ENCODE measurements around the gene NR3C2.

Gene NR3C2

DNA sequence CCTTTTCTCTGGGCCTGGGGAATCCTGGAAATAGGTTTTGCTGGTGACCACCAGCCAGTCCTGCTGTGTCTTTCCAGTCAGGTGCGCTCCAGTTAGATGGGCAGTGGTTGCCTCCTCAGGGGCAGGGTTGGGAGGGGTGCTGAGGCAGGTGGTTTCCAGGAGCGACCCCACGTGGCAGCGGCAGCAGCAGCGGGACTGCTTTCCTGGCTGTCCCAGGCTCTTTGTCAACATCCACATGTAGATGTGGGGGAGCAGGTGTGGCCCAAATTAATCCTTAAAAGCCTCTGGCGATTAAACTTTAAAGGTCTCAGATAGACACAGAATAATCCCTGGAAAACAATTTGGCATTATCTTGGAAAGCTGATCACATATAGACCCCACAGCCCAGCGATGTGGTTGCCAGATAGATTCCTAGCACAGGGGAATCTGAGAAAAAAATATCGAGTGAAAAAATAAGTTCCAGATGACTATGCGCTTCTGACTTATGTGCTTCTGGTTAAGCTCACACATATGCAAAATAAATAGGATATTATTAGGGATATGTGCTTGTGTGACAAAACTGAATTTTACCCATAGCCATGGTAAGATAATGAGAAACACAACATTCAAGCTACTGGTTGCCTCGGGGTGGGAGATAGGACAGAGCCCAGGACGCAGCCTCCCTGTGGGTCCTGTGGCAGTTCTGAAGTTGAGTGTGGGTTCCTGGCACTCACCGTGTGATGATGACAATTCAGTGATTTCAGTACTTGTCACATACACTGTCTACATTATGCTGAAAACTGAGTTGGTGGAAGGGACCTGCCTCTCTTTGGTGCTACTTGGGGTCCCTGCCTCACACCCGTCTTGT lies 373.9 kb downstream of the NR3C2 start:
- Histone ChIP-seq H3K4me3 (ENCODE audit: low read length) (no peak overlapping the region), H3K9me3 (ENCODE audit: control insufficient read depth, low read length) (no peaks in the 10 kb centered on the region), H3K9ac (ENCODE audit: low read length) (no peak overlapping the region), H3K27me3 (ENCODE audit: control insufficient read depth, insufficient read depth, low read length) (no peaks in the 10 kb centered on the region), H3K36me3 (ENCODE audit: control insufficient read depth, insufficient read depth, low read length) (no peaks in the 10 kb centered on the region), H3K4me1 (ENCODE audit: control insufficient read depth, insufficient read depth, low read length) (no peaks in the 10 kb centered on the region)

- peaks cover 2% of the 10 kb centered on the region for H3K4me1 ChIP-seq (ENCODE audit: control insufficient read depth, insufficient read depth, low read length)
- no peak overlapping the region for H3K4me3 ChIP-seq (ENCODE audit: low read length)
Observed at GRCh38 chr4:148067301-148067916, 374.8 kb downstream of the NR3C2 start.

GRCh38 chr4:148065075-148065474 lies 377.1 kb downstream of the NR3C2 start:
- Histone ChIP-seq H3K27me3 (ENCODE audit: control insufficient read depth, insufficient read depth, low read length) (no peaks in the 10 kb centered on the region), H3K36me3 (ENCODE audit: control insufficient read depth, insufficient read depth, low read length) (no peaks in the 10 kb centered on the region), H3K4me1 (ENCODE audit: control insufficient read depth, insufficient read depth, low read length) (peaks cover 22% of the 10 kb centered on the region), H3K9ac (ENCODE audit: low read length) (no peak overlapping the region), H3K9me3 (ENCODE audit: control insufficient read depth, low read length) (no peaks in the 10 kb centered on the region), H3K4me3 (ENCODE audit: low read length) (no peak overlapping the region)

More at GRCh38 chr4:148067301-148067916, 374.8 kb downstream of the NR3C2 start:
- Histone ChIP-seq H3K36me3 (ENCODE audit: control insufficient read depth, insufficient read depth, low read length) (no peaks in the 10 kb centered on the region), H3K27me3 (ENCODE audit: control insufficient read depth, insufficient read depth, low read length) (no peaks in the 10 kb centered on the region), H3K9ac (ENCODE audit: low read length) (no peak overlapping the region), H3K9me3 (ENCODE audit: control insufficient read depth, low read length) (no peaks in the 10 kb centered on the region)

DNA sequence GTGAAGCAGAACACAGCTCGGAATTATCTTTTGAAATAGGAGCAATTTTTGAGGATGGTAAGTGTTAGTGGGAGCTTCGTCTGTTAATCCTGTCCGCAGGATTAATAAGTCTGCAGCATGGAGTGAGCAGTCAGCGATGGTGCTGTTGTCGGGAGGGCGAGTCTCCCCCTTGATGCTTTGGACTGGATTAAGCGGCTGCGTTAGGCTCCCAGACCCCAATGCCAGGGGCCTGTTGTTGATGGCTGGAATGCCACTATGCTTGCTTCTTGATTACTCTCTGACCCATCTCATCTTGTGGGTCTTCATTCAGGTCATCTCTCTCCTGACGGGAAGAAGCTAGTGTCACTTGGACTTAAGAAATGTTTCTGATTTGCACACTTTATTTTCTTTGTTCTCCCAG lies 377.8 kb downstream of the NR3C2 start:
- H3K9ac ChIP-seq (ENCODE audit: low read length) = no peak overlapping the region
- H3K4me3 ChIP-seq (ENCODE audit: low read length) = no peak overlapping the region
- peaks cover 28% of the 10 kb centered on the region for H3K4me1 ChIP-seq (ENCODE audit: control insufficient read depth, insufficient read depth, low read length)
- H3K9me3 ChIP-seq (ENCODE audit: control insufficient read depth, low read length) = no peaks in the 10 kb centered on the region
- no peaks in the 10 kb centered on the region for H3K27me3 ChIP-seq (ENCODE audit: control insufficient read depth, insufficient read depth, low read length)
- H3K36me3 ChIP-seq (ENCODE audit: control insufficient read depth, insufficient read depth, low read length) = no peaks in the 10 kb centered on the region

GRCh38 chr4:148062301-148062950 lies 379.8 kb downstream of the NR3C2 start:
- H3K4me3 ChIP-seq (ENCODE audit: low read length) = no peak overlapping the region
- H3K9me3 ChIP-seq (ENCODE audit: control insufficient read depth, low read length) = no peaks in the 10 kb centered on the region
- H3K9ac ChIP-seq (ENCODE audit: low read length) = no peak overlapping the region
- peaks cover 36% of the 10 kb centered on the region for H3K4me1 ChIP-seq (ENCODE audit: control insufficient read depth, insufficient read depth, low read length)
- no peaks in the 10 kb centered on the region for H3K27me3 ChIP-seq (ENCODE audit: control insufficient read depth, insufficient read depth, low read length)
- H3K36me3 ChIP-seq (ENCODE audit: control insufficient read depth, insufficient read depth, low read length) = no peaks in the 10 kb centered on the region

DNA sequence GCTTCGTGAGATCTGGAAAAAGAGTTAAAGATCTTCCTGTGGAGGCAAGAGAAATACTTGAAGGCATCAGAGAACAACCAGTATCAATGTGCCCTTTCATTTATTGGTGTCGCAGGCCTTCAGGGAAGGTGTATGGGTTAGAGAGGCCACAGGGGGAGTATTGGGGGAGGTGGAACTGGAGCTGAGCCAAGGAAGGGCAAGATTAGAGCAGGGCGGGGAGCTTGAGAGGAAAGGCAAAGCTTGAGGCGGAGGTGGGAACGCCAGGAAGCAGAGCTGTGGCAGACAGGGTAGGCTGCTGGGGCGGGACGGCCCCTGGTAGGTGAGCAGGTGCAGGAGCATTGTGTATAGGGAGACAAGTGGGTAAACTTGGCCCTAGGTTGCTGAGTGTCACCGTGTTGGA lies 380.4 kb downstream of the NR3C2 start:
- H3K4me1 ChIP-seq (ENCODE audit: control insufficient read depth, insufficient read depth, low read length) = peaks cover 36% of the 10 kb centered on the region
- H3K27me3 ChIP-seq (ENCODE audit: control insufficient read depth, insufficient read depth, low read length) = no peaks in the 10 kb centered on the region
- no peaks in the 10 kb centered on the region for H3K36me3 ChIP-seq (ENCODE audit: control insufficient read depth, insufficient read depth, low read length)
- no peak overlapping the region for H3K9ac ChIP-seq (ENCODE audit: low read length)
- H3K4me3 ChIP-seq (ENCODE audit: low read length) = no peak overlapping the region
- H3K9me3 ChIP-seq (ENCODE audit: control insufficient read depth, low read length) = no peaks in the 10 kb centered on the region

- H3K4me1 ChIP-seq (ENCODE audit: control insufficient read depth, insufficient read depth, low read length) = peaks cover 36% of the 10 kb centered on the region
- H3K27me3 ChIP-seq (ENCODE audit: control insufficient read depth, insufficient read depth, low read length) = no peaks in the 10 kb centered on the region
- no peaks in the 10 kb centered on the region for H3K36me3 ChIP-seq (ENCODE audit: control insufficient read depth, insufficient read depth, low read length)
- H3K4me3 ChIP-seq (ENCODE audit: low read length) = no peak overlapping the region
- H3K9me3 ChIP-seq (ENCODE audit: control insufficient read depth, low read length) = no peaks in the 10 kb centered on the region
- H3K9ac ChIP-seq (ENCODE audit: low read length) = no peak overlapping the region
Observed at GRCh38 chr4:148061141-148061481, 381.1 kb downstream of the NR3C2 start.

GRCh38 chr4:148060264-148061140 lies 381.7 kb downstream of the NR3C2 start:
- peaks cover 36% of the 10 kb centered on the region for H3K4me1 ChIP-seq (ENCODE audit: control insufficient read depth, insufficient read depth, low read length)

DNA sequence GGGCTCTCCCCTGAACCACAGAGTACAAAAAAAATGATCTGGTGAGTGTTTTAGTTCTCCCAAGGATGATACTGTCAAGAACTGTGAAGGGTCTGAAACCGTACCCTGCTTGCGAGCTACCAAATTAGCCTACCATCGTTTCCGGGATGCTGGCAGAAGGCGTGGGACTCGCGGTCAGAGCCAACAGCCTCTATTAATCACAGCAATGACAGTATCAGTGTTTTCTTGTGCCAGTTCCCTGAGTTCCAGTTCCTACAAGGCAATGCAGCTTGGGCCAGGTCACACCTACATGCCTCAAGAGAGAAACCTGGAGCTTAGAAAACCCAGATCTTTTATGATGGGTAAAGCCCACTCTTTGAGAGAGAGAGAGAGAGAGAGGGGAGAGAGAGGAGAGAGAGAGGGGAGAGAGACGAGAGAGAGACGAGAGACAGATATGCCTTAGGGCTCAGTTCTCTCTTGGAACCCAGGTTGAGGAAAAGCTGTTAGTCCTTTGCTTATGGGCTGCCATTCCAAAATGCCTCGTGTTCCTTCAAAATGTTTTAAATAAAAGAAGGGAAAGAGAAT lies 382.5 kb downstream of the NR3C2 start:
- Histone ChIP-seq H3K9me3 (ENCODE audit: control insufficient read depth, low read length) (no peaks in the 10 kb centered on the region), H3K9ac (ENCODE audit: low read length) (peak overlapping the region; percentile 44), H3K27me3 (ENCODE audit: control insufficient read depth, insufficient read depth, low read length) (no peaks in the 10 kb centered on the region), H3K4me3 (ENCODE audit: low read length) (no peak overlapping the region), H3K36me3 (ENCODE audit: control insufficient read depth, insufficient read depth, low read length) (no peaks in the 10 kb centered on the region), H3K4me1 (ENCODE audit: control insufficient read depth, insufficient read depth, low read length) (peaks cover 36% of the 10 kb centered on the region)

More at GRCh38 chr4:148060264-148061140, 381.7 kb downstream of the NR3C2 start:
- no peak overlapping the region for H3K4me3 ChIP-seq (ENCODE audit: low read length)
- no peaks in the 10 kb centered on the region for H3K27me3 ChIP-seq (ENCODE audit: control insufficient read depth, insufficient read depth, low read length)
- H3K36me3 ChIP-seq (ENCODE audit: control insufficient read depth, insufficient read depth, low read length) = no peaks in the 10 kb centered on the region
- no peaks in the 10 kb centered on the region for H3K9me3 ChIP-seq (ENCODE audit: control insufficient read depth, low read length)
- no peak overlapping the region for H3K9ac ChIP-seq (ENCODE audit: low read length)

DNA sequence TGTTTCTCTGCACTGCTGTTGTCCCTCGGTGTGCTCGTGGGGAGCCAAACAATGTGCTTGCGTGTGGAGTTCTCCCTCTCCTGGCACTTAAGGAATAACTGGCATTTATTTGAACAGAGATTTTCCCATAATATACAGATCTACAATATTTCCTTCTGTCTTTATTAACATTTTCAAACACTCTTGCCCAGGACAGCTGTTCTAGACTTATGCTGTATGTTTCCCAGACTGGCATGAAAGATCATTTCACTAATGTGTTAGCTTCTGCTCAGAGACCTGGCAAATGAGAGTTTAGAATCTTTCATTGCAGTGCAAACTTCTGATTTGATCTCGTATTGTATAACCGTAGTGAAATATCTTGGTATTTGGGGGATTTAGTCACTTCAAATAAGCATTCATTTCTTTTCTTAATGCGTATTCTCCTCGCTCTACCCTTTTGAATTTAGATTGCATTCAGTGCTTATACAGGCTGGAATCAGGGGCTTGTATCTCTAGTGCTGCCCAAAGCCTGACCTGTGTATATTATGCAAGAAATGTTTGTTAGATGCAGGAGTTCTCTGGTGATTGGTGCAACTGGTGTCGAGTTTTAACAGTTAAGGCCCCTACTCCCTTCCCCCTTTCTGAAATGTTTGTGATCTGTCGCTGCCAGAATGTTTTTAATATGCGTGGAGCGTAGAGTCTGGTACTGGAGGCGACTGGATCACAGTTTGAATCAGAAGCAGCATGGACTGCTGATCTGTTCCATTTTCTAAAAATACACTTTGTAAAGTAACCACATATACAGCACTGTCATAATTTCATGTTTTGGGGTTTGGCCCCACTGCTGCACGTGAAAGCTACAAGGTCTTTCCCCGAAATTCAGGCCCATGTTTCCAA lies 384.0 kb downstream of the NR3C2 start:
- peaks cover 43% of the 10 kb centered on the region for H3K4me1 ChIP-seq (ENCODE audit: control insufficient read depth, insufficient read depth, low read length)
- H3K9ac ChIP-seq (ENCODE audit: low read length) = no peak overlapping the region
- no peaks in the 10 kb centered on the region for H3K9me3 ChIP-seq (ENCODE audit: control insufficient read depth, low read length)
- no peaks in the 10 kb centered on the region for H3K27me3 ChIP-seq (ENCODE audit: control insufficient read depth, insufficient read depth, low read length)
- no peaks in the 10 kb centered on the region for H3K36me3 ChIP-seq (ENCODE audit: control insufficient read depth, insufficient read depth, low read length)
- no peak overlapping the region for H3K4me3 ChIP-seq (ENCODE audit: low read length)

GRCh38 chr4:148057516-148057915 lies 384.7 kb downstream of the NR3C2 start:
- H3K4me3 ChIP-seq (ENCODE audit: low read length) = no peak overlapping the region
- peaks cover 46% of the 10 kb centered on the region for H3K4me1 ChIP-seq (ENCODE audit: control insufficient read depth, insufficient read depth, low read length)
- no peak overlapping the region for H3K9ac ChIP-seq (ENCODE audit: low read length)
- H3K9me3 ChIP-seq (ENCODE audit: control insufficient read depth, low read length) = no peaks in the 10 kb centered on the region
- no peaks in the 10 kb centered on the region for H3K36me3 ChIP-seq (ENCODE audit: control insufficient read depth, insufficient read depth, low read length)
- H3K27me3 ChIP-seq (ENCODE audit: control insufficient read depth, insufficient read depth, low read length) = no peaks in the 10 kb centered on the region

Measured in mucosa of stomach (tissue), 1 donor.